ENCODE measurements around the gene SLC2A13.

GRCh38 chr12:39816671-39817185 lies 289.2 kb downstream of the SLC2A13 start:
- TF ChIP-seq CTCF (IDR thresholded peaks at IDR 0.05) (no peak), POLR2AphosphoS5 (IDR thresholded peaks at IDR 0.05; ENCODE audit: insufficient read depth in 1 of 2, low read depth in 1 of 2) (no peak), POLR2A (IDR thresholded peaks at IDR 0.05) (no peak)

Measured in vagina (tissue), 2 donors.